Measurements from ENCODE around the gene RADX.

RADX gene

GRCh38 chrX:106680716-106681115, 68.9 kb downstream of the RADX start:
- Histone ChIP-seq H3K27me3 (ENCODE audit: control insufficient read depth, insufficient read depth, low read length) (no peaks in the 10 kb centered on the region), H3K9me3 (ENCODE audit: control insufficient read depth, insufficient read depth, low read length) (no peaks in the 10 kb centered on the region), H3K4me3 (ENCODE audit: low read length) (no peak overlapping the region), H3K4me1 (ENCODE audit: control insufficient read depth, insufficient read depth, low read length) (no peaks in the 10 kb centered on the region), H3K27ac (ENCODE audit: low read length) (no peak overlapping the region), H3K36me3 (ENCODE audit: control insufficient read depth, insufficient read depth, low read length) (no peaks in the 10 kb centered on the region)
- DNase-seq (ENCODE audit: low read depth, low spot score), result no peak
- WGBS (ENCODE audit: insufficient coverage, insufficient read length), result no CpG with 5 or more reads among the region's 2 CpGs

GRCh38 chrX:106684207-106684606, 72.4 kb downstream of the RADX start:
- Histone ChIP-seq H3K27ac (ENCODE audit: low read length) (no peak overlapping the region), H3K27me3 (ENCODE audit: control insufficient read depth, insufficient read depth, low read length) (no peaks in the 10 kb centered on the region), H3K4me1 (ENCODE audit: control insufficient read depth, insufficient read depth, low read length) (no peaks in the 10 kb centered on the region), H3K36me3 (ENCODE audit: control insufficient read depth, insufficient read depth, low read length) (no peaks in the 10 kb centered on the region), H3K4me3 (ENCODE audit: low read length) (no peak overlapping the region), H3K9me3 (ENCODE audit: control insufficient read depth, insufficient read depth, low read length) (no peaks in the 10 kb centered on the region)
- DNase-seq (ENCODE audit: low read depth, low spot score), result no peak
- no CpG with 5 or more reads among the region's 4 CpGs for WGBS (ENCODE audit: insufficient coverage, insufficient read length)

DNA sequence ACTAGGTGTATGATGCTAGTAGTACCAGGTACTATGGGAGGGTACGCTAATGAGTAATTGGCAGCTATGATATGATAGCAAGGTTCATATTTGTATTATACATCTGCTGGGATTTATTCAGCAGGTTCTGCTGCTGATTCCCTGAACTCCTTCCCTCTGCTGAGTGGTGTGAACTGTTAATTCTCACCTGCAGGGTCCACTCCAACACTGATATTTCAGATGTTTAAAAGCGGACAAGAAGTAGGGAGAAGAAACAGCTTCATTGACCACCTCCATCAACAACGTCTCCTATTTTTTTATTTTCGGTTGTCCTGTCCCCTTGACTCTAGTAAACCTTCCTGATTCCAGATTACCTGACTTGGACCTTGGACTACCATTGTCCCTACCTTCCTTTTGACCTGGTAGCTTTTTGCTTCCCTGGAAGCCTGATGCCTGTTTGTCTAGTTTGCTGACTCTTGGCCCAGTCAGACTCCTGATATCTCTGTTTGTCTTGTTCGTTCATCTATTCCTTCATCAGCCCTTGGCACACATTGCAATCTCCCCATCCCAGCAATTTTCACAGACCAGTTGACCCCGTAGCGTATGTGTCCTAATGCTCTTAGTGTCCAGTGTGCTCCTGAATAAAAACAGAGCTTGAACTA, 80.8 kb downstream of the RADX start:
- no peaks in the 10 kb centered on the region for H3K4me1 ChIP-seq (ENCODE audit: control insufficient read depth, insufficient read depth, low read length)

GRCh38 chrX:106696502-106696901, 84.7 kb downstream of the RADX start:
- H3K36me3 ChIP-seq (ENCODE audit: control insufficient read depth, insufficient read depth, low read length), result no peaks in the 10 kb centered on the region
- no peaks in the 10 kb centered on the region for H3K9me3 ChIP-seq (ENCODE audit: control insufficient read depth, insufficient read depth, low read length)
- H3K4me3 ChIP-seq (ENCODE audit: low read length), result no peak overlapping the region
- no CpG with 5 or more reads among the region's 3 CpGs for WGBS (ENCODE audit: insufficient coverage, insufficient read length)
- H3K4me1 ChIP-seq (ENCODE audit: control insufficient read depth, insufficient read depth, low read length), result no peaks in the 10 kb centered on the region
- no peaks in the 10 kb centered on the region for H3K27me3 ChIP-seq (ENCODE audit: control insufficient read depth, insufficient read depth, low read length)
- no peak overlapping the region for H3K27ac ChIP-seq (ENCODE audit: low read length)
- DNase-seq (ENCODE audit: low read depth, low spot score), result no peak

More for the DNA sequence above, 80.8 kb downstream of the RADX start:
- H3K27ac ChIP-seq (ENCODE audit: low read length), result no peak overlapping the region
- WGBS (ENCODE audit: insufficient coverage, insufficient read length), result no CpG with 5 or more reads among the region's 7 CpGs
- H3K4me3 ChIP-seq (ENCODE audit: low read length), result no peak overlapping the region
- DNase-seq (ENCODE audit: low read depth, low spot score), result no peak
- H3K36me3 ChIP-seq (ENCODE audit: control insufficient read depth, insufficient read depth, low read length), result no peaks in the 10 kb centered on the region
- H3K9me3 ChIP-seq (ENCODE audit: control insufficient read depth, insufficient read depth, low read length), result no peaks in the 10 kb centered on the region
- no peaks in the 10 kb centered on the region for H3K27me3 ChIP-seq (ENCODE audit: control insufficient read depth, insufficient read depth, low read length)

- 100% methylated on average over 1 of the region's 3 CpGs for WGBS (ENCODE audit: insufficient coverage, insufficient read length)
- Histone ChIP-seq H3K4me1 (ENCODE audit: control insufficient read depth, insufficient read depth, low read length) (no peaks in the 10 kb centered on the region), H3K27ac (ENCODE audit: low read length) (no peak overlapping the region), H3K36me3 (ENCODE audit: control insufficient read depth, insufficient read depth, low read length) (no peaks in the 10 kb centered on the region), H3K9me3 (ENCODE audit: control insufficient read depth, insufficient read depth, low read length) (no peaks in the 10 kb centered on the region), H3K4me3 (ENCODE audit: low read length) (no peak overlapping the region), H3K27me3 (ENCODE audit: control insufficient read depth, insufficient read depth, low read length) (no peaks in the 10 kb centered on the region)
- DNase-seq (ENCODE audit: low read depth, low spot score), result no peak
Observed at GRCh38 chrX:106698693-106699092, 86.9 kb downstream of the RADX start.

- no peak for DNase-seq (ENCODE audit: low read depth, low spot score)
- H3K27ac ChIP-seq (ENCODE audit: low read length), result no peak overlapping the region
- WGBS (ENCODE audit: insufficient coverage, insufficient read length), result no CpG with 5 or more reads among the region's 1 CpG
- H3K9me3 ChIP-seq (ENCODE audit: control insufficient read depth, insufficient read depth, low read length), result no peaks in the 10 kb centered on the region
- no peaks in the 10 kb centered on the region for H3K4me1 ChIP-seq (ENCODE audit: control insufficient read depth, insufficient read depth, low read length)
- no peaks in the 10 kb centered on the region for H3K36me3 ChIP-seq (ENCODE audit: control insufficient read depth, insufficient read depth, low read length)
- H3K27me3 ChIP-seq (ENCODE audit: control insufficient read depth, insufficient read depth, low read length), result no peaks in the 10 kb centered on the region
- H3K4me3 ChIP-seq (ENCODE audit: low read length), result no peak overlapping the region
Observed at GRCh38 chrX:106702636-106703035, 90.9 kb downstream of the RADX start.

GRCh38 chrX:106706466-106706865, 94.7 kb downstream of the RADX start:
- H3K9me3 ChIP-seq (ENCODE audit: control insufficient read depth, insufficient read depth, low read length), result no peaks in the 10 kb centered on the region
- no peak overlapping the region for H3K4me3 ChIP-seq (ENCODE audit: low read length)
- H3K36me3 ChIP-seq (ENCODE audit: control insufficient read depth, insufficient read depth, low read length), result no peaks in the 10 kb centered on the region
- H3K4me1 ChIP-seq (ENCODE audit: control insufficient read depth, insufficient read depth, low read length), result no peaks in the 10 kb centered on the region
- no peak for DNase-seq (ENCODE audit: low read depth, low spot score)
- no peaks in the 10 kb centered on the region for H3K27me3 ChIP-seq (ENCODE audit: control insufficient read depth, insufficient read depth, low read length)
- no CpG with 5 or more reads among the region's 3 CpGs for WGBS (ENCODE audit: insufficient coverage, insufficient read length)
- no peak overlapping the region for H3K27ac ChIP-seq (ENCODE audit: low read length)

DNA sequence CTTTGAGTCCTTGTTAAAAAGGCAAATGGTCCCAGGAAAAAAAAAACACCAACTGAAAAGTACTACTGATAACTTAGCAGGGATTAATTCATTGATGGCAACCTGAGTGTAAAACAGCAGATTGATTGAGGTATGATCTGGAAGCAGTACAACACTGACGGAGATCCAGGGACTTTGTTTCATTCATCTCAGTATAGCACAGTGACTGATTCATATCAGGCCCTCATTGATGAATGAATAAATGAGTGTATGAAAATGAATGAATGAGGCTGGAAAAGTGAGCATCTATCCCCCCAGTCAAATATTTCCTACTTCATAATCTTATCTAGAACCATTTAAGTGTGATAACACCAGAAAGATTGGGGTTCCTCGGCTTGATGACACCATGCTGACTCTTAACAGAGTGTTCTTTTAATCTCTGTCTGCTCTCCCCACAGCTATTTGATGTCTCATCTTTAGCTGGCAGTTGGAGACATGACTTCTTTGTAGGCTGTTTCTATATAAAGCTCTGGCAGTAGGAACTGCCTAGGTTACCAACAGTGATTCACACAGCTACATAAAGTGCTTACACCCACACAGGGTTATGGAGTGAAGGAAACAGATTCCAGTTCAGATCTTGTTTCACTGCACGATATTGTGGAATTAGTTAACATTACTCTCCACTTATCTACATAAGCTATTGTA, 96.1 kb downstream of the RADX start:
- Histone ChIP-seq H3K4me3 (ENCODE audit: low read length) (no peak overlapping the region), H3K4me1 (ENCODE audit: control insufficient read depth, insufficient read depth, low read length) (no peaks in the 10 kb centered on the region), H3K36me3 (ENCODE audit: control insufficient read depth, insufficient read depth, low read length) (no peaks in the 10 kb centered on the region), H3K9me3 (ENCODE audit: control insufficient read depth, insufficient read depth, low read length) (no peaks in the 10 kb centered on the region), H3K27me3 (ENCODE audit: control insufficient read depth, insufficient read depth, low read length) (no peaks in the 10 kb centered on the region), H3K27ac (ENCODE audit: low read length) (no peak overlapping the region)
- no peak for DNase-seq (ENCODE audit: low read depth, low spot score)
- no CpG with 5 or more reads among the region's 3 CpGs for WGBS (ENCODE audit: insufficient coverage, insufficient read length)

GRCh38 chrX:106710771-106711170, 99.0 kb downstream of the RADX start:
- Histone ChIP-seq H3K27me3 (ENCODE audit: control insufficient read depth, insufficient read depth, low read length) (no peaks in the 10 kb centered on the region), H3K4me1 (ENCODE audit: control insufficient read depth, insufficient read depth, low read length) (no peaks in the 10 kb centered on the region), H3K9me3 (ENCODE audit: control insufficient read depth, insufficient read depth, low read length) (no peaks in the 10 kb centered on the region), H3K27ac (ENCODE audit: low read length) (no peak overlapping the region), H3K36me3 (ENCODE audit: control insufficient read depth, insufficient read depth, low read length) (no peaks in the 10 kb centered on the region), H3K4me3 (ENCODE audit: low read length) (no peak overlapping the region)
- no peak for DNase-seq (ENCODE audit: low read depth, low spot score)

DNA sequence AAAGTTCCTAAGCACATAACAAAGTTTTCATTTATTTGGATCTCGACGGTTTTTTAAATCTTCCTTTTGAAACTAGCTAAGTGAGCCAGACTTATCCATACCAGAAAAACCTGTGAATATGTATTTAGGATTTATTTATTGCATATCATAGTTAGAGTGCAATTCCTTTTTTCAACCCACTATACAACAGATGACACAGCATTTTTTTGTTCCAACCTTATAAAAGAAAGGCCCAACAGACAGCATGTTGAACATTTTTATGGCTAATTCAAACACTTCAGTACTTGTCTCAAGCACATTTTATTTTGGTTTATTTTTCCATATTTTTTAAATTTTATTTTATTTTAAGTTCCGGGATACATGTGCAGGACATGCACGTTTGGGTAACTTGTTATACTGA, 99.6 kb downstream of the RADX start:
- H3K27ac ChIP-seq (ENCODE audit: low read length), result no peak overlapping the region
- no CpG with 5 or more reads among the region's 4 CpGs for WGBS (ENCODE audit: insufficient coverage, insufficient read length)
- H3K9me3 ChIP-seq (ENCODE audit: control insufficient read depth, insufficient read depth, low read length), result no peaks in the 10 kb centered on the region
- H3K4me1 ChIP-seq (ENCODE audit: control insufficient read depth, insufficient read depth, low read length), result no peaks in the 10 kb centered on the region
- no peaks in the 10 kb centered on the region for H3K27me3 ChIP-seq (ENCODE audit: control insufficient read depth, insufficient read depth, low read length)
- no peak overlapping the region for H3K4me3 ChIP-seq (ENCODE audit: low read length)
- no peaks in the 10 kb centered on the region for H3K36me3 ChIP-seq (ENCODE audit: control insufficient read depth, insufficient read depth, low read length)
- DNase-seq (ENCODE audit: low read depth, low spot score), result no peak

GRCh38 chrX:106716004-106716403, 104.2 kb downstream of the RADX start:
- H3K36me3 ChIP-seq (ENCODE audit: control insufficient read depth, insufficient read depth, low read length), result no peaks in the 10 kb centered on the region
- DNase-seq (ENCODE audit: low read depth, low spot score), result no peak
- no peaks in the 10 kb centered on the region for H3K9me3 ChIP-seq (ENCODE audit: control insufficient read depth, insufficient read depth, low read length)
- no peaks in the 10 kb centered on the region for H3K27me3 ChIP-seq (ENCODE audit: control insufficient read depth, insufficient read depth, low read length)
- no peak overlapping the region for H3K27ac ChIP-seq (ENCODE audit: low read length)
- no peaks in the 10 kb centered on the region for H3K4me1 ChIP-seq (ENCODE audit: control insufficient read depth, insufficient read depth, low read length)
- no peak overlapping the region for H3K4me3 ChIP-seq (ENCODE audit: low read length)
- no CpG with 5 or more reads among the region's 1 CpG for WGBS (ENCODE audit: insufficient coverage, insufficient read length)

Data from iPS DF 6.9 (cell line).